Measurements from ENCODE around the gene KDM1A. TPM values are rescaled to one million over a fixed set of nuclear protein-coding genes. Genes with fewer than 3 reads are reported as not detected.

Gene KDM1A
- total and polyA plus RNA-seq, 9 of the 15 experiments (the other 6 are each of a cell fraction or from before 2014, with no cell fraction given): 59.2 to 181 (median 168) TPM

GRCh38 chr1:23103001-23103889 lies 84.0 kb downstream of the KDM1A start (continued):
- TF ChIP-seq FOXA3 (CRISPR knock-in tag; conservative IDR thresholded peaks at IDR 0.05 in 1 of 2, IDR thresholded peaks at IDR 0.05 in 1 of 2) (0 out of 4 replicates have a peak, but pooled peaks of 1 of the 2 experiments have one; percentile 30), CBFA2T2 (conservative IDR thresholded peaks at IDR 0.05) (0 out of 2 replicates have a peak, but pooled peaks have one; percentile 21), JUND (IDR thresholded peaks at IDR 0.05; ENCODE audit: borderline replicate concordance, low read depth, low read length) (peak; percentile 84), JUND (tag; IDR thresholded peaks at IDR 0.05; ENCODE audit: borderline replicate concordance, low read depth, low read length) (peak; percentile 76; the same call in 1 of the 3 replicates), NFE2 (IDR thresholded peaks at IDR 0.05; ENCODE audit: low read depth) (peak; percentile 60; the same call in 1 of the 2 replicates), SRF (CRISPR knock-in tag; IDR thresholded peaks at IDR 0.05) (peak in 1 of 2 experiments; percentile 71; a peak in 1 of 4 replicates), EHMT2 (IDR thresholded peaks at IDR 0.05) (peak; percentile 73), SMARCE1 (IDR thresholded peaks at IDR 0.05) (peak; percentile 80), ZNF232 (CRISPR knock-in tag; IDR thresholded peaks at IDR 0.05) (no peak), ZNF347 (CRISPR knock-in tag; IDR thresholded peaks at IDR 0.05; ENCODE audit: low read depth) (no peak), ZNF589 (CRISPR knock-in tag; IDR thresholded peaks at IDR 0.05; ENCODE audit: low read depth) (no peak), SPI1 (IDR thresholded peaks at IDR 0.05; ENCODE audit: borderline replicate concordance, low read depth, low read length) (peak; percentile 93), KLF6 (CRISPR knock-in tag; IDR thresholded peaks at IDR 0.05; ENCODE audit: borderline replicate concordance) (no peak), U2AF1 (optimal IDR thresholded peaks at IDR 0.05; ENCODE audit: low read depth, low read length) (no peak), BCOR (IDR thresholded peaks at IDR 0.05) (peak; percentile 35; the same call in 1 of the 2 replicates), ATF3 (IDR thresholded peaks at IDR 0.05) (peak; percentile 77), ATF3 (CRISPR knock-in tag; conservative IDR thresholded peaks at IDR 0.05) (no peak), MXD1 (CRISPR knock-in tag; IDR thresholded peaks at IDR 0.05; ENCODE audit: borderline replicate concordance, poor library complexity, severe bottlenecking) (no peak), ADNP (tag; IDR thresholded peaks at IDR 0.05) (no peak), E2F8 (IDR thresholded peaks at IDR 0.05; ENCODE audit: low read depth, partially characterized antibody) (peak; percentile 30), SAFB2 (IDR thresholded peaks at IDR 0.05; ENCODE audit: borderline replicate concordance, low read depth, low read length, severe bottlenecking) (no peak), MECOM (CRISPR knock-in tag; IDR thresholded peaks at IDR 0.05) (no peak), ESRRA (IDR thresholded peaks at IDR 0.05; ENCODE audit: borderline replicate concordance, low read depth) (0 out of 2 replicates have a peak, but pooled peaks have one; percentile 21), ZNF584 (CRISPR knock-in tag; IDR thresholded peaks at IDR 0.05; ENCODE audit: low read depth) (0 out of 2 replicates have a peak, but pooled peaks have one; percentile 21)

Data from K562 (cell line).